GM13976 (cell line): Measurements from ENCODE around the gene SDF4.

Experiments used
- DNase-seq: peaks from one replicate; pipeline ENCODE4 v3.0.0; 2012; ENCODE audit warnings: low spot score
- CTCF ChIP-seq: IDR thresholded peaks from 2 replicates; pipeline ENCODE4 v1.5.1; 2012; ENCODE audit warnings: borderline replicate concordance, mild to moderate bottlenecking; ENCODE audit not compliant: insufficient read depth; ENCODE audit errors: extremely low read depth, missing control alignments, control extremely low read depth
- in situ Hi-C: fragments of 300-500 bp; cut with MboI; formaldehyde crosslinking; loops from one replicate; pipeline ENCODE4 v1.12.0; 2022; ENCODE audit warnings: low sequenced_read_pairs, mixed read lengths, inconsistent platforms; ENCODE audit not compliant: unreplicated experiment

SDF4 gene

GRCh38 chr1:1167841-1168450 lies 63.9 kb downstream of the SDF4 start:
- no peak for DNase-seq
- TF ChIP-seq CTCF: no peak
- in situ Hi-C loops: no loop called here

- in situ Hi-C loops: no loop called here
- no peak for TF ChIP-seq CTCF
- no peak for DNase-seq
These were observed 64.4 kb downstream of the SDF4 start for GRCh38 chr1:1167398-1167821.
